H9 (cell line): Measurements from ENCODE around the gene PON2. TPM values are rescaled to one million over a fixed set of nuclear protein-coding genes. Genes with fewer than 3 reads are reported as not detected.

Source experiments
- DNase-seq: peaks from one replicate; pipeline ENCODE4 v3.0.0-alpha.2; 2017
- H2AFZ ChIP-seq: one replicate; pipeline ENCODE4 v1.6.1; 2013; ENCODE audit warnings: mild to moderate bottlenecking, low read length, control low read depth, moderate library complexity
- H2AK5ac ChIP-seq: 2 replicates; pipeline ENCODE4 v1.6.1; 2013; ENCODE audit warnings: low read length, control low read depth, mixed read lengths; ENCODE audit not compliant: insufficient read length
- H2BK120ac ChIP-seq: one replicate; pipeline ENCODE4 v1.6.1; 2013; ENCODE audit warnings: low read depth, mild to moderate bottlenecking, low read length, control low read depth, inconsistent platforms; ENCODE audit not compliant: poor library complexity, severe bottlenecking
- H2BK12ac ChIP-seq: 2 replicates; pipeline ENCODE4 v1.6.1; 2013; ENCODE audit warnings: low read length, control low read depth, mixed read lengths, low read depth; ENCODE audit not compliant: insufficient read length
- H2BK15ac ChIP-seq: 2 replicates; pipeline ENCODE4 v1.6.1; 2013; ENCODE audit warnings: low read depth, low read length, control low read depth
- H2BK20ac ChIP-seq: one replicate; pipeline ENCODE4 v1.6.1; 2013; ENCODE audit warnings: low read depth, mild to moderate bottlenecking, low read length, control low read depth, inconsistent platforms; ENCODE audit not compliant: poor library complexity, severe bottlenecking
- H2BK5ac ChIP-seq: 2 replicates; pipeline ENCODE4 v1.6.1; 2013; ENCODE audit warnings: low read length, control low read depth, mixed read lengths; ENCODE audit not compliant: insufficient read length
- H3K14ac ChIP-seq: 2 replicates; pipeline ENCODE4 v1.6.1; 2013; ENCODE audit warnings: low read length, control low read depth; ENCODE audit not compliant: insufficient read depth
- H3K18ac ChIP-seq: 2 replicates; pipeline ENCODE4 v1.6.1; 2013; ENCODE audit warnings: low read depth, mild to moderate bottlenecking, mixed read lengths, low read length, control low read depth; ENCODE audit not compliant: insufficient read length
- H3K23ac ChIP-seq: 2 replicates; pipeline ENCODE4 v1.6.1; 2013; ENCODE audit warnings: low read length, control low read depth, mixed read lengths, low read depth; ENCODE audit not compliant: insufficient read length
- H3K23me2 ChIP-seq: 2 replicates; pipeline ENCODE4 v1.6.1; 2013; ENCODE audit warnings: low read depth, mild to moderate bottlenecking, mixed read lengths, low read length, control low read depth; ENCODE audit not compliant: insufficient read length, poor library complexity, severe bottlenecking
- H3K27ac ChIP-seq: 2 replicates; pipeline ENCODE4 v1.5.1; 2013; ENCODE audit warnings: low read length, control low read depth, mixed read lengths, low read depth; ENCODE audit not compliant: insufficient read length
- H3K27me3 ChIP-seq: 2 replicates; pipeline ENCODE4 v1.6.1; 2013; ENCODE audit warnings: low read length, control low read depth, inconsistent platforms; ENCODE audit not compliant: insufficient read depth
- H3K4ac ChIP-seq: 2 replicates; pipeline ENCODE4 v1.6.1; 2013; ENCODE audit warnings: low read depth, mild to moderate bottlenecking, control low read depth, inconsistent platforms, low read length, moderate library complexity
- H3K4me1 ChIP-seq: 2 replicates; pipeline ENCODE4 v1.6.1; 2013; ENCODE audit warnings: low read length, control low read depth, inconsistent platforms; ENCODE audit not compliant: insufficient read depth
- H3K4me2 ChIP-seq: 2 replicates; pipeline ENCODE4 v1.6.1; 2013; ENCODE audit warnings: low read length, control low read depth, mixed read lengths; ENCODE audit not compliant: insufficient read length, insufficient read depth
- H3K56ac ChIP-seq: 2 replicates; pipeline ENCODE4 v1.6.1; 2013; ENCODE audit warnings: low read depth, mild to moderate bottlenecking, mixed read lengths, low read length, control low read depth; ENCODE audit not compliant: insufficient read length
- H3K79me1 ChIP-seq: 2 replicates; pipeline ENCODE4 v1.6.1; 2013; ENCODE audit warnings: low read depth, mild to moderate bottlenecking, moderate library complexity, low read length, control low read depth, inconsistent platforms; ENCODE audit not compliant: insufficient read depth, poor library complexity, severe bottlenecking
- H3K79me2 ChIP-seq: 2 replicates; pipeline ENCODE4 v1.6.1; 2013; ENCODE audit warnings: low read length, control low read depth, inconsistent platforms; ENCODE audit not compliant: insufficient read depth
- H3K9ac ChIP-seq: 2 replicates; pipeline ENCODE4 v1.6.1; 2013; ENCODE audit warnings: low read length, control low read depth, mixed read lengths; ENCODE audit not compliant: insufficient read length; ENCODE audit errors: extremely low read depth
- H3K9me3 ChIP-seq: one replicate; pipeline ENCODE4 v1.6.1; 2013; ENCODE audit warnings: low read depth, low read length, inconsistent platforms; ENCODE audit not compliant: control insufficient read depth
- H3T11ph ChIP-seq: one replicate; pipeline ENCODE4 v1.6.1; 2013; ENCODE audit warnings: mild to moderate bottlenecking, low read length, control low read depth, inconsistent platforms
- H4K20me1 ChIP-seq: one replicate; pipeline ENCODE4 v1.6.1; 2013; ENCODE audit not compliant: control insufficient read depth, insufficient read length, insufficient read depth
- H4K5ac ChIP-seq: 2 replicates; pipeline ENCODE4 v1.6.1; 2013; ENCODE audit warnings: low read depth, mild to moderate bottlenecking, mixed read lengths, low read length, control low read depth; ENCODE audit not compliant: insufficient read length
- H4K8ac ChIP-seq: replicated peaks from 2 replicates; pipeline ENCODE4 v1.6.1; 2013; ENCODE audit warnings: low read length, control low read depth, mixed read lengths, low read depth; ENCODE audit not compliant: insufficient read length
- H4K91ac ChIP-seq: 2 replicates; pipeline ENCODE4 v1.6.1; 2013; ENCODE audit warnings: low read depth, mild to moderate bottlenecking, moderate library complexity, mixed read lengths, low read length, control low read depth; ENCODE audit not compliant: insufficient read length
- H3K27ac Mint-ChIP-seq, 3 experiments: 2 replicates in 2 of 3; 3 replicates in 1 of 3; pipeline ENCODE4 v1.8.0; 2020 to 2021; ENCODE audit warnings: mixed read lengths in 3 of 3, mild to moderate bottlenecking in 1 of 3, moderate library complexity in 1 of 3
- H3K27me3 Mint-ChIP-seq: 2 replicates; pipeline ENCODE4 v1.8.0; 2021; ENCODE audit warnings: low read depth, mild to moderate bottlenecking, moderate library complexity, mixed read lengths
- H3K36me3 Mint-ChIP-seq, 3 experiments: 2 replicates in 2 of 3; 3 replicates in 1 of 3; pipeline ENCODE4 v1.8.0; 2020 to 2021; ENCODE audit warnings: low read depth in 3 of 3, mixed read lengths in 3 of 3; ENCODE audit not compliant: insufficient read depth in 1 of 3
- H3K4me1 Mint-ChIP-seq, 2 experiments: 2 replicates each; pipeline ENCODE4 v1.8.0; 2020; ENCODE audit warnings: mixed read lengths in 2 of 2
- H3K4me3 Mint-ChIP-seq, 2 experiments: 2 replicates in 1 of 2; 3 replicates in 1 of 2; pipeline ENCODE4 v1.8.0; 2020 to 2021; ENCODE audit warnings: mild to moderate bottlenecking in 2 of 2, mixed read lengths in 2 of 2, moderate library complexity in 1 of 2
- H3K9me3 Mint-ChIP-seq, 2 experiments: 2 replicates in 1 of 2; 3 replicates in 1 of 2; pipeline ENCODE4 v1.8.0; 2020; ENCODE audit warnings: mild to moderate bottlenecking in 2 of 2, mixed read lengths in 2 of 2, moderate library complexity in 1 of 2
- WGBS: extraction: QIAGEN DNeasy Blood & Tissue Kit; methylation state at CpG from one replicate; pipeline ENCODE4 v1.1.7; 2013; ENCODE audit warnings: missing lambda C conversion rate, low lambda C conversion rate, mixed read lengths; ENCODE audit not compliant: insufficient read length; ENCODE audit errors: extremely low coverage; 5-methylcytosine and 5-hydroxymethylcytosine counted together
- total RNA-seq: library from RNA; stranded (reverse); gene quantifications from 2 replicates; pipeline ENCODE4 v1.2.1, GENCODE V29; 2021
- TF ChIP-seq, protein P1 (sequence below): fragments of 200-600 bp; sonication (generic); conservative IDR thresholded peaks from 3 replicates; pipeline ENCODE4 v1.8.0; 2021; ENCODE audit warnings: antibody characterized with exemption, mild to moderate bottlenecking

PON2 gene
- total RNA-seq, 1 experiment from 2014 or later, result 26.7 TPM

GRCh38 chr7:95394370-95394769 is 40.5 kb downstream of the PON2 start:
- TF ChIP-seq, protein P1, sequence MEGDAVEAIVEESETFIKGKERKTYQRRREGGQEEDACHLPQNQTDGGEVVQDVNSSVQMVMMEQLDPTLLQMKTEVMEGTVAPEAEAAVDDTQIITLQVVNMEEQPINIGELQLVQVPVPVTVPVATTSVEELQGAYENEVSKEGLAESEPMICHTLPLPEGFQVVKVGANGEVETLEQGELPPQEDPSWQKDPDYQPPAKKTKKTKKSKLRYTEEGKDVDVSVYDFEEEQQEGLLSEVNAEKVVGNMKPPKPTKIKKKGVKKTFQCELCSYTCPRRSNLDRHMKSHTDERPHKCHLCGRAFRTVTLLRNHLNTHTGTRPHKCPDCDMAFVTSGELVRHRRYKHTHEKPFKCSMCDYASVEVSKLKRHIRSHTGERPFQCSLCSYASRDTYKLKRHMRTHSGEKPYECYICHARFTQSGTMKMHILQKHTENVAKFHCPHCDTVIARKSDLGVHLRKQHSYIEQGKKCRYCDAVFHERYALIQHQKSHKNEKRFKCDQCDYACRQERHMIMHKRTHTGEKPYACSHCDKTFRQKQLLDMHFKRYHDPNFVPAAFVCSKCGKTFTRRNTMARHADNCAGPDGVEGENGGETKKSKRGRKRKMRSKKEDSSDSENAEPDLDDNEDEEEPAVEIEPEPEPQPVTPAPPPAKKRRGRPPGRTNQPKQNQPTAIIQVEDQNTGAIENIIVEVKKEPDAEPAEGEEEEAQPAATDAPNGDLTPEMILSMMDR, result no peak
- Histone ChIP-seq H4K20me1 (no peaks in the 10 kb centered on the region), H3K27me3 (no peaks in the 10 kb centered on the region), H4K5ac (no peak overlapping the region), H3K23me2 (no peaks in the 10 kb centered on the region), H2BK5ac (no peak overlapping the region), H3K79me2 (no peaks in the 10 kb centered on the region), H3K23ac (no peak overlapping the region), H4K8ac (no peak overlapping the region), H2BK12ac (no peak overlapping the region), H3T11ph (no peak overlapping the region), H2BK15ac (no peak overlapping the region), H3K79me1 (no peaks in the 10 kb centered on the region), H2AK5ac (no peak overlapping the region), H3K9me3 (no peaks in the 10 kb centered on the region), H3K4me1 (no peaks in the 10 kb centered on the region), H3K4me2 (no peak overlapping the region), H3K56ac (no peak overlapping the region), H3K14ac (no peak overlapping the region), H3K9ac (no peak overlapping the region), H3K18ac (no peak overlapping the region), H2BK120ac (no peak overlapping the region), H3K27ac (no peak overlapping the region), H2BK20ac (no peak overlapping the region), H2AFZ (no peak overlapping the region), H4K91ac (no peak overlapping the region), H3K4ac (no peak overlapping the region)
- no peaks in the 10 kb centered on the region for H3K27me3 Mint-ChIP-seq
- H3K9me3 Mint-ChIP-seq, result no peaks in the 10 kb centered on the region
- no peaks in the 10 kb centered on the region; a peak in 1 of 7 replicates for H3K36me3 Mint-ChIP-seq
- H3K27ac Mint-ChIP-seq, result no peak overlapping the region
- DNase-seq, result no peak
- no peak overlapping the region for H3K4me3 Mint-ChIP-seq
- no CpG with 5 or more reads among the region's 3 CpGs for WGBS
- peaks cover 2 to 4% of the 10 kb centered on the region in 2 experiments; a peak in 1 of 4 replicates for H3K4me1 Mint-ChIP-seq
